Pancreas (tissue), 10 donors: Measurements from ENCODE around the gene FAM181A. TPM values are rescaled to one million over a fixed set of nuclear protein-coding genes. Genes with fewer than 3 reads are reported as not detected.

ENCODE experiments used
- ATAC-seq, 4 donors: fragments of 200-7000 bp; cut with Tn5 transposase; one replicate each; pipeline versions ENCODE4 v1.8.0 to v1.9.1; 2020; ENCODE audit warnings: mild to moderate bottlenecking in 4 of 4, moderate library complexity in 4 of 4
- DNase-seq, 6 donors: peaks; one replicate each; pipeline ENCODE4 v3.0.0-alpha.2; 2020
- FAIRE-seq: peaks from 2 replicates; lab custom pipeline; 2012; peaks lifted over from hg19 to GRCh38; lab: Jason Lieb, UNC
- H3K27ac ChIP-seq, 4 donors: fragments of 200-600 bp; sonication (generic); 1 replicate in 3 of 4; 2 replicates in 1 of 4; pipeline versions ENCODE4 v1.5.0 to v1.8.0; 2020
- H3K27me3 ChIP-seq, 4 donors: fragments of 200-600 bp; one replicate each; pipeline ENCODE4 v1.8.0; 2021
- H3K36me3 ChIP-seq, 3 donors: fragments of 200-600 bp; sonication (generic) in 1 of 3; one replicate each; pipeline versions ENCODE4 v1.5.0 to v1.8.0; 2020 to 2021
- H3K4me1 ChIP-seq, 3 donors: fragments of 200-600 bp; one replicate each; pipeline ENCODE4 v1.8.0; 2021
- H3K4me3 ChIP-seq, 4 donors: fragments of 200-600 bp; sonication (generic) in 2 of 4; one replicate each; pipeline versions ENCODE4 v1.5.0 to v1.8.0; 2020 to 2021
- H3K9me3 ChIP-seq, 4 donors: fragments of 200-600 bp; one replicate each; pipeline ENCODE4 v1.8.0; 2021
- WGBS, 2 donors: extraction: QIAGEN DNeasy Blood & Tissue Kit; methylation state at CpG; one replicate each; pipeline ENCODE4 v1.1.7; 2013; 5-methylcytosine and 5-hydroxymethylcytosine counted together
- intact Hi-C, 3 donors: fragments of 100-400 bp; cut with DNase I; formaldehyde crosslinking; loops; one replicate each; pipeline versions ENCODE4 v1.11.1 to v1.14.2; 2022
- polyA plus RNA-seq, 2 donors: library from polyadenylated mRNA; stranded (reverse); fragments of 200-250 nt; gene quantifications; one replicate each; pipeline ENCODE4 v1.2.3, GENCODE V29; 2013
- total RNA-seq, 6 donors: library from RNA; stranded (reverse); fragmentation: NEBNext Ultra II Directional in 4 of 6; extraction: Animal tissue kit (Norgen Biotek cat#: 25700) in 4 of 6; gene quantifications; one replicate each; pipeline versions ENCODE4 v1.2.1 to v1.2.4, GENCODE V29; 2021 to 2023
- TF ChIP-seq, protein P1 (sequence below), 4 donors: fragments of 200-600 bp; sonication (generic) in 3 of 4; IDR thresholded peaks; one replicate each; pipeline versions ENCODE4 v1.5.0 to v1.8.0; 2021; ENCODE audit warnings: antibody characterized with exemption in 4 of 4
- donor health status: healthy with polysubstance abuse.
- donor health status: DM: no; HTN: no; CAD: no; lungs with moderate emphysema.
- donor health status: DM: no; HTN: no; CAD: no.
- donor health status: control.
- donor health status: control.
- donor health status: Bipolar disorder and iron deficiency.
- donor health status: DM: yes; HTN: yes; CAD: no.
- donor health status: DM: no; HTN: no; CAD: no.
- donor health status: DM: no; HTN: no; CAD: no.
- donor health status: DM: yes; HTN: yes; CAD: no.

The FAM181A gene
- not detected for total RNA-seq
- polyA plus RNA-seq = not detected

DNA sequence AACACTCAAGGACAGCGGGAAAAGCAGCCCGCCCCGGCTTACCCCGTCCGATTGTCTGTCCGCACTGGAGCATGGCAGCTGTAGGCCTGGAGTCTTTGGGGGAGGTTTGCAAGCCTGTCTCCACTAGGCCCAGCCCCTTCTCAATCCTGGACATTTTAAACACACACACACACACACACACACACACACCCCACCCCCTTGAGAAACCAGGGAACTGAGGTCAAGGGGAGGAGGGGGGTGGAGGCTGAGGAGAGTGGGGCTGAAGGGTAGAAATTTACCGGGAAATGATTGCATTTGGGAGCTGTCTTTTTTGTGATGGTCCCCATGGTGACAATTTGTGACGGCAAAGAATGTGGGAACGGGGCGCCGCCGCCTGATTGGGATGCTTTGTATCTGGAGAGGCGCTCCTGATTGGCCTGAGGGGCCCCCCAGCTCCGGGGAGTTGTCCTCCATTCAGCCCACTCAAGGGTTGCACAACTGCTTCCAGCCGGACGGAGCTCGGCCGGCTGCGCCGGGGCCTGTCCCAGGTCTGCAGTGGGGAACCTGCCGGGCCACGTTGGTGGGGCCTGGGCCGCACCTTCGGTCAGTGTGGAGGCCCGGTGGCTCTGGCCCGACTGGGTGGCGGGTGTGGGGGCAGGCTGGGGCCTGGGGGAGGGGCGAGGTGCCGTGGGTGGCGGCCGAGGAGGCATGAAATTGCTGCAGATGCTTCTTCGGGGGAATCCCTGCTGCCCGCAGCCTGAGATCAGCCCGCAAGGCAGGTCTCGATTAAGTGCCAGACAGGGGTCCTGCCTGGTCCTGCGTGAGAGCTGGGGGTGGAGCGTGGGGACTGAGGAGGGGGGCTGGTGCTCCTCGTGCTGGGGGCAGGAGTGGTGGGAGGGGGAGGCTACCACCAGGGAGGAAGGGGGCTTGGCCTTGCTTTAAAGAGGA lies at the start of gene FAM181A:
Gene FAM181A (plus strand): TSS at position 472 of the 927 bp plus-strand sequence. CDS start 942 bp downstream, outside the sequence.
- TF ChIP-seq, protein P1, sequence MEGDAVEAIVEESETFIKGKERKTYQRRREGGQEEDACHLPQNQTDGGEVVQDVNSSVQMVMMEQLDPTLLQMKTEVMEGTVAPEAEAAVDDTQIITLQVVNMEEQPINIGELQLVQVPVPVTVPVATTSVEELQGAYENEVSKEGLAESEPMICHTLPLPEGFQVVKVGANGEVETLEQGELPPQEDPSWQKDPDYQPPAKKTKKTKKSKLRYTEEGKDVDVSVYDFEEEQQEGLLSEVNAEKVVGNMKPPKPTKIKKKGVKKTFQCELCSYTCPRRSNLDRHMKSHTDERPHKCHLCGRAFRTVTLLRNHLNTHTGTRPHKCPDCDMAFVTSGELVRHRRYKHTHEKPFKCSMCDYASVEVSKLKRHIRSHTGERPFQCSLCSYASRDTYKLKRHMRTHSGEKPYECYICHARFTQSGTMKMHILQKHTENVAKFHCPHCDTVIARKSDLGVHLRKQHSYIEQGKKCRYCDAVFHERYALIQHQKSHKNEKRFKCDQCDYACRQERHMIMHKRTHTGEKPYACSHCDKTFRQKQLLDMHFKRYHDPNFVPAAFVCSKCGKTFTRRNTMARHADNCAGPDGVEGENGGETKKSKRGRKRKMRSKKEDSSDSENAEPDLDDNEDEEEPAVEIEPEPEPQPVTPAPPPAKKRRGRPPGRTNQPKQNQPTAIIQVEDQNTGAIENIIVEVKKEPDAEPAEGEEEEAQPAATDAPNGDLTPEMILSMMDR (IDR thresholded peaks at IDR 0.05) = no peak

DNA sequence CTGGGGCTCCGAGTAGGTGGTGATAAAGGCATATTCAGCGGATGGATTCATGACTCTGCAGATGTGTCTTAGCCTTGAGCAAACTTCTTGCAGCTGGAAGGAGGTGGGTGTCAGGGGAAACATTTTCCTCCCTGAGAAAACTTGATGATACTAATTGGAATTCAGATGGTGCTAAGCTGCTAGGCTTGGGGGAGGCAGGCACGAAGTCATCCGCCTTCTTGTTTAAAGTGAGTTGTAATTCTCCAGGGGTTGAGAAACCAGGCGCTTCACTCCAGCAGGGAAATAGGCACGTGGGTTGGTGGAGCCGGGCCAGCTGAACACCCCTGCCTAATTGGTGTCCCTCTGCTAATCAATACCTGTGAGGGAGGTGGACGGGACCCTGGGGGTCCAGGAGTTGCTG lies 48.9 kb upstream of the FAM181A start:
- ATAC-seq (no peak), FAIRE-seq (no peak), DNase-seq (no peak)
- Histone ChIP-seq H3K9me3 (no peaks in the 10 kb centered on the region), H3K4me3 (no peak overlapping the region), H3K4me1 (no peaks in the 10 kb centered on the region), H3K27ac (no peak overlapping the region), H3K27me3 (no peaks in the 10 kb centered on the region), H3K36me3 (no peaks in the 10 kb centered on the region)
- intact Hi-C loops = no loop called here
- TF ChIP-seq, protein P1 (IDR thresholded peaks at IDR 0.05) = no peak
- WGBS, 2 donors = 55 to 58% methylated on average over 8 of the region's 8 CpGs

More for the DNA sequence above, at the start of gene FAM181A:
- Histone ChIP-seq H3K36me3 (no peaks in the 10 kb centered on the region), H3K27ac (no peak within 1 kb of the TSS), H3K9me3 (no peaks in the 10 kb centered on the region), H3K4me1 (no peaks in the 10 kb centered on the region), H3K27me3 (no peaks in the 10 kb centered on the region), H3K4me3 (no peak within 1 kb of the TSS)
- FAIRE-seq = no peak
- intact Hi-C loops = no loop called here
- DNase-seq = no peak
- no peak for ATAC-seq
- WGBS, 2 donors = 71 to 73% methylated on average over 32 to 38 of the region's 38 CpGs

DNA sequence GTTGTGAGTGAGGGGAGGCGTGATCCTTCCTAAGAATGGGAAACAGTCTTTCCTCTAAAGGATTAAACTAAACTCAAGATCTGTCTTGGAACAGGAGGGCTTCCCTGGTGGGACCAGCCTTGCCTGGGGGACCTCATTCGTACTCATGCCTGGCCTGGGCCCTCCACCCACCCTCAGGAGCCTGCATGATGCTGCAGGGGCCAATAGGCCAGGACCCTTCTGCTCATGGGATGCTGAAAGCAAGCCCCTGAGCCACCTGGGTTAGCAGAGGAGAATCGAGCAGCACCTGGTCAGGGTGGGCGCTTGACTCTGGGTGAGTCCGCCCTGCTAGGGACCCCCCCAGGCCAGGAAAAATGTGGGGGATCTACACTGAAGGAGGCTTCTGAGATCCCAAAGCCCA lies 48.3 kb upstream of the FAM181A start:
- H3K27me3 ChIP-seq = no peaks in the 10 kb centered on the region
- DNase-seq (no peak), FAIRE-seq (no peak), ATAC-seq (no peak)
- H3K27ac ChIP-seq = no peak overlapping the region
- intact Hi-C loops = no loop called here
- TF ChIP-seq, protein P1 (IDR thresholded peaks at IDR 0.05) = no peak
- 80 to 86% methylated on average over 5 of the region's 5 CpGs for WGBS, 2 donors
- H3K9me3 ChIP-seq = no peaks in the 10 kb centered on the region
- H3K4me1 ChIP-seq = no peaks in the 10 kb centered on the region
- no peak overlapping the region for H3K4me3 ChIP-seq
- H3K36me3 ChIP-seq = no peaks in the 10 kb centered on the region

DNA sequence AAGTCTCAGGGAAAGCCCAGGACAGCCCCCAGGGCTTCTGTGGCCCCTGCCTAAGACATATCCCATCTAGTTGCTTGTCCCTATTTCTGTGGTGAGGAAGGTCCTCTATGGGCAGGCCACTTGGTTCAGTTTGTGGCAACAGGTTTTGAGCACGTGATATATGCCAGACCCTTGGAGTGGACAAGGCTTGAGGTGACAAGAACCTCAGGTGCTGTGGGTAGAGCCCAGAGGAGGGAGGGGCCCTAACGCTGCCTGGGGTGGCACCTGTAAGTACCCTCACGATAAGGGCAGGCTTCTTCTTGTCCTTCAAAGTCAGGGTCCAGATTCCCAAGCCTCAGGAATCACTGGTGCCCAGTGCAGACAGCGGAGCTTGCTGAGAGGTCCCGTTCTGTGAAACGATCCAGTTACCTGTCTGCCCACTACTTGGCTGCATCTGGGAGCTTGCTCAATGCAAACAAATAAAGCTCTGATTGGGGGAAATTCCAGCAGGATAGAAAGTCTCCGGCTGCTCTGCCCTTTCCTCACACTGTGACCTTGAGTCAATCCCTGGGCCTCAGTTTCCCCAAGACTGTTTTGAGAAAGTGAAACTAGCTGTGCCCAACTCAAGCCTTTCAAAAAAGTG lies 47.7 kb upstream of the FAM181A start:
- TF ChIP-seq, protein P1 (IDR thresholded peaks at IDR 0.05) = no peak
- FAIRE-seq (no peak), DNase-seq (no peak), ATAC-seq (peak in 2 of 4 donors; percentile 31 to 44)
- H3K27ac ChIP-seq = no peak overlapping the region
- H3K36me3 ChIP-seq = no peaks in the 10 kb centered on the region
- H3K9me3 ChIP-seq = no peaks in the 10 kb centered on the region
- intact Hi-C loops = no loop called here
- no peaks in the 10 kb centered on the region for H3K4me1 ChIP-seq
- H3K4me3 ChIP-seq = peak overlapping the region in 1 of 4 donors; percentile 11
- WGBS, 2 donors = 18 to 21% methylated on average over 7 of the region's 7 CpGs
- no peaks in the 10 kb centered on the region for H3K27me3 ChIP-seq
